ENCODE results near the gene RELN. TPM values are rescaled to one million over a fixed set of nuclear protein-coding genes. Genes with fewer than 3 reads are reported as not detected.
A peak's percentile ranks its signal among the peaks of the same experiment; 100 is the strongest.

RELN gene
- total and polyA plus RNA-seq, 9 of the 15 experiments (the other 6 are each of a cell fraction or from before 2014, with no cell fraction given), result 12.9 to 43.2 (median 18.1) TPM

DNA sequence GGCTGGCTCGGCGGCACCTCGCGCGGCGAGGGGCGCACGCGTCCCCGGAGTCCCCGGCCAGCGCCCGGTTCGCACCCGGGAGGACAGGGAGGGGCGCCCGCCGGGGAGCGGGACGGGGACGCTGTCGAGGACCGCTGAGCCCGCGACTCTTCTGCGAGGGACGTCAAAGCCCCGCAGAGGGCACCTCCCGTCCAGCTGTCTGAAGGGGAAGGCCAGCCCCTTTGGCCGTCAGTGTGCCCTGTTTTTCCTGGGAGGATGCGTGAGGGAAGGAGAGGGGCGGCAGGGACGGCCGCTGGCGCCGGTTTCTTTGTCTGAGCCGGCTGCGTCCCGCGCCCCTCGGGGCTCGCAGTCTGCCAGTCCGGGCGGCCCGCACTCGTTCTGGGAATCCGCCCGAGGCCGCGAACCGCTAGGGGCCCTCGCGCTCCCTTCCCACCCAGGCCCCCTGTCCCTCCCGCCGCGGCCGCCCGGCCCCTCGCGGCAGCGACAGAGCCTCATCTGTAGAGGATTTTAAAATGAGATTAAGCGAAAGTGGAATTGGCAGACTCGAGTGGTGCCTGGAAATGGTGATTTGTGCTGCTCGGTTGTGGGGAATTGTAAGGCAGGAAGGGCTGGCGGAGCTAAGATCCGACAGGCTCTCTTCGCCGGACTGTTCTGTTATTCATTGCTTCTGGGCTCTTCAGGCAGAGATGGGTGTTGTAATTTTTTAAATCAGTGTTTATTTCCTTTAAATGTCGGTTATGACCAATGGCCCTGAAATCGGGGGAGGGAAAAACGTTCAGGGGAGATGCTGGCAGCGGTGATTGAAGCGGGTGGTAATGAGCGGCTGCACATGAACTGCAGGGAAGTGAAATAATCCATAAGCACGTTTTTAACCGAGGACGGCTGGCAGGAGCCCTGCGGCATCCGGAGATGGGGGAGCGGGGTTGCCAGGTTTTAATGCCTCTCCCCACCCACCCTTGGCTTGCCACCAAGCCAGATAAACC lies 618 bp upstream of the RELN start (continued):
- TF ChIP-seq ZNF449 (CRISPR knock-in tag; IDR thresholded peaks at IDR 0.05) (no peak), CREB1 (IDR thresholded peaks at IDR 0.05) (no peak), CREB1 (CRISPR knock-in tag; IDR thresholded peaks at IDR 0.05) (peak; percentile 47; the same call in 1 of the 2 replicates), CCNT2 (IDR thresholded peaks at IDR 0.05; ENCODE audit: borderline replicate concordance, extremely low read depth, insufficient read length, low read depth, low read length) (peak; percentile 28), PHF8 (IDR thresholded peaks at IDR 0.05; ENCODE audit: borderline replicate concordance, low read length) (peak; percentile 53; the same call in 1 of the 2 replicates), EP400 (IDR thresholded peaks at IDR 0.05) (peak; percentile 29; the same call in 1 of the 2 replicates), KDM4B (IDR thresholded peaks at IDR 0.05; ENCODE audit: borderline replicate concordance in 2 of 2, low read depth in 1 of 2) (peak in 1 of 2 experiments; percentile 49; a peak in 1 of 4 replicates), ZC3H8 (IDR thresholded peaks at IDR 0.05) (no peak), ZNF41 (CRISPR knock-in tag; conservative IDR thresholded peaks at IDR 0.05) (no peak)
- TF ChIP-seq, protein P1, sequence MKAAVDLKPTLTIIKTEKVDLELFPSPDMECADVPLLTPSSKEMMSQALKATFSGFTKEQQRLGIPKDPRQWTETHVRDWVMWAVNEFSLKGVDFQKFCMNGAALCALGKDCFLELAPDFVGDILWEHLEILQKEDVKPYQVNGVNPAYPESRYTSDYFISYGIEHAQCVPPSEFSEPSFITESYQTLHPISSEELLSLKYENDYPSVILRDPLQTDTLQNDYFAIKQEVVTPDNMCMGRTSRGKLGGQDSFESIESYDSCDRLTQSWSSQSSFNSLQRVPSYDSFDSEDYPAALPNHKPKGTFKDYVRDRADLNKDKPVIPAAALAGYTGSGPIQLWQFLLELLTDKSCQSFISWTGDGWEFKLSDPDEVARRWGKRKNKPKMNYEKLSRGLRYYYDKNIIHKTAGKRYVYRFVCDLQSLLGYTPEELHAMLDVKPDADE (conservative IDR thresholded peaks at IDR 0.05; ENCODE audit: control insufficient read depth, low read depth, low read length), result peak; percentile 58; the same call in 1 of the 2 replicates
- TF ChIP-seq, protein P2, sequence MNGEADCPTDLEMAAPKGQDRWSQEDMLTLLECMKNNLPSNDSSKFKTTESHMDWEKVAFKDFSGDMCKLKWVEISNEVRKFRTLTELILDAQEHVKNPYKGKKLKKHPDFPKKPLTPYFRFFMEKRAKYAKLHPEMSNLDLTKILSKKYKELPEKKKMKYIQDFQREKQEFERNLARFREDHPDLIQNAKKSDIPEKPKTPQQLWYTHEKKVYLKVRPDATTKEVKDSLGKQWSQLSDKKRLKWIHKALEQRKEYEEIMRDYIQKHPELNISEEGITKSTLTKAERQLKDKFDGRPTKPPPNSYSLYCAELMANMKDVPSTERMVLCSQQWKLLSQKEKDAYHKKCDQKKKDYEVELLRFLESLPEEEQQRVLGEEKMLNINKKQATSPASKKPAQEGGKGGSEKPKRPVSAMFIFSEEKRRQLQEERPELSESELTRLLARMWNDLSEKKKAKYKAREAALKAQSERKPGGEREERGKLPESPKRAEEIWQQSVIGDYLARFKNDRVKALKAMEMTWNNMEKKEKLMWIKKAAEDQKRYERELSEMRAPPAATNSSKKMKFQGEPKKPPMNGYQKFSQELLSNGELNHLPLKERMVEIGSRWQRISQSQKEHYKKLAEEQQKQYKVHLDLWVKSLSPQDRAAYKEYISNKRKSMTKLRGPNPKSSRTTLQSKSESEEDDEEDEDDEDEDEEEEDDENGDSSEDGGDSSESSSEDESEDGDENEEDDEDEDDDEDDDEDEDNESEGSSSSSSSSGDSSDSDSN (IDR thresholded peaks at IDR 0.05; ENCODE audit: borderline replicate concordance in 1 of 2, low read depth in 2 of 2, low read length in 2 of 2), result peak; percentile 81 to 84; a peak in 2 of 4 replicates
- TF ChIP-seq, protein P3, sequence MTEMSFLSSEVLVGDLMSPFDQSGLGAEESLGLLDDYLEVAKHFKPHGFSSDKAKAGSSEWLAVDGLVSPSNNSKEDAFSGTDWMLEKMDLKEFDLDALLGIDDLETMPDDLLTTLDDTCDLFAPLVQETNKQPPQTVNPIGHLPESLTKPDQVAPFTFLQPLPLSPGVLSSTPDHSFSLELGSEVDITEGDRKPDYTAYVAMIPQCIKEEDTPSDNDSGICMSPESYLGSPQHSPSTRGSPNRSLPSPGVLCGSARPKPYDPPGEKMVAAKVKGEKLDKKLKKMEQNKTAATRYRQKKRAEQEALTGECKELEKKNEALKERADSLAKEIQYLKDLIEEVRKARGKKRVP (CRISPR knock-in tag; IDR thresholded peaks at IDR 0.05), result no peak
- TF ChIP-seq, protein P4, sequence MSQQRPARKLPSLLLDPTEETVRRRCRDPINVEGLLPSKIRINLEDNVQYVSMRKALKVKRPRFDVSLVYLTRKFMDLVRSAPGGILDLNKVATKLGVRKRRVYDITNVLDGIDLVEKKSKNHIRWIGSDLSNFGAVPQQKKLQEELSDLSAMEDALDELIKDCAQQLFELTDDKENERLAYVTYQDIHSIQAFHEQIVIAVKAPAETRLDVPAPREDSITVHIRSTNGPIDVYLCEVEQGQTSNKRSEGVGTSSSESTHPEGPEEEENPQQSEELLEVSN (IDR thresholded peaks at IDR 0.05; ENCODE audit: borderline replicate concordance in 1 of 2, extremely low read depth in 1 of 2, insufficient read depth in 1 of 2, insufficient read length in 1 of 2, low read depth in 1 of 2, low read length in 1 of 2, poor library complexity in 1 of 2, severe bottlenecking in 1 of 2), result peak; percentile 50 to 90
